Smooth muscle cell (in vitro differentiated cells): ENCODE measurements around the gene PCDHGB3. TPM values are rescaled to one million over a fixed set of nuclear protein-coding genes. Genes with fewer than 3 reads are reported as not detected.
"Not testable (repeated sequence)": the region's sequence is repeated elsewhere in the genome, so short reads cannot be mapped to it uniquely, and the experiment has no call there.

ENCODE experiments used
- DNase-seq: peaks from one replicate; lab custom pipeline; 2025; ENCODE audit not compliant: unreplicated experiment; lab: John Stamatoyannopoulos, UW
- H2AFZ ChIP-seq: fragments of 200-600 bp; sonication (generic); 2 replicates; pipeline ENCODE4 v1.6.0; 2016; ENCODE audit warnings: antibody characterized with exemption, low read depth, mild to moderate bottlenecking
- H3F3A ChIP-seq: fragments of 200-600 bp; sonication (generic); 2 replicates; pipeline ENCODE4 v1.6.0; 2017; ENCODE audit warnings: antibody characterized with exemption, low read depth
- H3K27ac ChIP-seq: fragments of 200-600 bp; sonication (generic); 2 replicates; pipeline ENCODE4 v1.5.1; 2016; ENCODE audit warnings: low read depth, mild to moderate bottlenecking
- H3K27me3 ChIP-seq: fragments of 200-600 bp; sonication (generic); 2 replicates; pipeline ENCODE4 v1.6.1; 2016; ENCODE audit warnings: low read depth, mild to moderate bottlenecking
- H3K36me3 ChIP-seq: fragments of 200-600 bp; sonication (generic); 2 replicates; pipeline ENCODE4 v1.5.1; 2016; ENCODE audit warnings: low read depth
- H3K4me1 ChIP-seq: fragments of 200-600 bp; sonication (generic); 2 replicates; pipeline ENCODE4 v1.5.1; 2016; ENCODE audit warnings: low read depth
- H3K4me2 ChIP-seq: fragments of 200-600 bp; sonication (generic); 2 replicates; pipeline ENCODE4 v1.6.0; 2016; ENCODE audit warnings: mild to moderate bottlenecking
- H3K4me3 ChIP-seq: fragments of 200-600 bp; sonication (generic); 2 replicates; pipeline ENCODE4 v1.5.1; 2016; ENCODE audit warnings: mild to moderate bottlenecking
- H3K79me2 ChIP-seq: fragments of 200-600 bp; sonication (generic); 2 replicates; pipeline ENCODE4 v1.6.0; 2016; ENCODE audit warnings: low read depth, mild to moderate bottlenecking
- H3K9ac ChIP-seq: fragments of 200-600 bp; sonication (generic); 2 replicates; pipeline ENCODE4 v1.6.0; 2016; ENCODE audit warnings: low read depth
- H3K9me3 ChIP-seq: fragments of 200-600 bp; sonication (generic); replicated peaks from 2 replicates; pipeline ENCODE4 v1.5.1; 2016; ENCODE audit warnings: low read depth
- H4K20me1 ChIP-seq: fragments of 200-600 bp; sonication (generic); 2 replicates; pipeline ENCODE4 v1.6.0; 2016; ENCODE audit warnings: low read depth
- CTCF ChIP-seq: fragments of 200-600 bp; sonication (generic); IDR thresholded peaks from 2 replicates; pipeline ENCODE4 v1.5.1; 2017; ENCODE audit warnings: borderline replicate concordance, mild to moderate bottlenecking, antibody characterized with exemption; ENCODE audit not compliant: insufficient read depth, poor library complexity, severe bottlenecking
- WGBS: methylation state at CpG from one replicate; pipeline ENCODE4 v1.1.7; 2016; ENCODE audit warnings: low lambda C conversion rate; 5-methylcytosine and 5-hydroxymethylcytosine counted together
- polyA plus RNA-seq: library from polyadenylated mRNA; unstranded; fragments of >200 nt; fragmentation: Nextera tagmentation; extraction: Ambion mirVana; gene quantifications from 2 replicates; pipeline ENCODE4 v1.2.1, GENCODE V29; 2016
- total RNA-seq: library from RNA; depleted of rRNA; stranded (reverse); fragments of >200 nt; gene quantifications from 2 replicates; pipeline ENCODE4 v1.2.3, GENCODE V29; 2014

Gene PCDHGB3
- total and polyA plus RNA-seq, 2 experiments from 2014 or later = not detected

- DNase-seq = no peak
- Histone ChIP-seq H3K27me3 (no peaks in the 10 kb centered on the region), H3K79me2 (no peaks in the 10 kb centered on the region), H3K27ac (no peak overlapping the region), H3K4me2 (no peak overlapping the region), H3K4me3 (no peak overlapping the region), H3K36me3 (no peaks in the 10 kb centered on the region), H3F3A (no peaks in the 10 kb centered on the region), H4K20me1 (no peaks in the 10 kb centered on the region), H3K4me1 (no peaks in the 10 kb centered on the region), H3K9ac (no peak overlapping the region), H2AFZ (no peak overlapping the region), H3K9me3 (peaks cover 16% of the 10 kb centered on the region)
- WGBS = 50% methylated on average over 1 of the region's 1 CpG
- no peak for TF ChIP-seq CTCF
Observed at GRCh38 chr5:141342773-141343172, 27.3 kb upstream of the PCDHGB3 start.

- no peak within 1 kb of the TSS for H3K9ac ChIP-seq
- no peak for TF ChIP-seq CTCF
- H3K4me3 ChIP-seq = no peak within 1 kb of the TSS
- DNase-seq = no peak
- H3K4me1 ChIP-seq = no peaks in the 10 kb centered on the region
- H2AFZ ChIP-seq = no peak within 1 kb of the TSS
- H3K27me3 ChIP-seq = no peaks in the 10 kb centered on the region
- no peaks in the 10 kb centered on the region for H3F3A ChIP-seq
- H3K4me2 ChIP-seq = no peak within 1 kb of the TSS
- no peaks in the 10 kb centered on the region for H3K36me3 ChIP-seq
- H3K9me3 ChIP-seq = peaks cover 12% of the 10 kb centered on the region
- WGBS = 79% methylated on average over 9 of the region's 9 CpGs
- no peaks in the 10 kb centered on the region for H3K79me2 ChIP-seq
- H4K20me1 ChIP-seq = no peaks in the 10 kb centered on the region
- H3K27ac ChIP-seq = no peak within 1 kb of the TSS
Observed at GRCh38 chr5:141343242-141343952, 26.6 kb upstream of the PCDHGB3 start, which contains the start of gene PCDHGA3. PCDHGA3 (plus strand) TSS chr5:141343829; CDS start chr5:141344034, 205 bp downstream.

- H3K9me3 ChIP-seq = peaks cover 8% of the 10 kb centered on the region
- 96% methylated on average over 31 of the region's 31 CpGs for WGBS
- no peak overlapping the region for H3K27ac ChIP-seq
- no peaks in the 10 kb centered on the region for H3F3A ChIP-seq
- H3K4me2 ChIP-seq = no peak overlapping the region
- DNase-seq = no peak
- no peak overlapping the region for H3K4me3 ChIP-seq
- H4K20me1 ChIP-seq = no peaks in the 10 kb centered on the region
- no peak overlapping the region for H3K9ac ChIP-seq
- no peaks in the 10 kb centered on the region for H3K27me3 ChIP-seq
- H3K36me3 ChIP-seq = no peaks in the 10 kb centered on the region
- H3K4me1 ChIP-seq = no peaks in the 10 kb centered on the region
- H2AFZ ChIP-seq = no peak overlapping the region
- TF ChIP-seq CTCF = no peak
- H3K79me2 ChIP-seq = no peaks in the 10 kb centered on the region
Observed at GRCh38 chr5:141343953-141344463, 26.0 kb upstream of the PCDHGB3 start.

- H3K9me3 ChIP-seq = peaks cover 8% of the 10 kb centered on the region
- H3K79me2 ChIP-seq = no peaks in the 10 kb centered on the region
- no peak overlapping the region for H3K9ac ChIP-seq
- no peaks in the 10 kb centered on the region for H3F3A ChIP-seq
- no peak overlapping the region for H3K27ac ChIP-seq
- DNase-seq = no peak
- no peak overlapping the region for H2AFZ ChIP-seq
- TF ChIP-seq CTCF = no peak
- H3K27me3 ChIP-seq = no peaks in the 10 kb centered on the region
- no peak overlapping the region for H3K4me2 ChIP-seq
- no peak overlapping the region for H3K4me3 ChIP-seq
- H4K20me1 ChIP-seq = no peaks in the 10 kb centered on the region
- no peaks in the 10 kb centered on the region for H3K36me3 ChIP-seq
- no peaks in the 10 kb centered on the region for H3K4me1 ChIP-seq
- 96% methylated on average over 20 of the region's 20 CpGs for WGBS
Observed at GRCh38 chr5:141345327-141345726, 24.7 kb upstream of the PCDHGB3 start.

- not testable (repeated sequence) for H3K27me3 ChIP-seq, H3K36me3 ChIP-seq, H3K79me2 ChIP-seq, H3K4me3 ChIP-seq, DNase-seq, H2AFZ ChIP-seq, H3K4me2 ChIP-seq, H3K4me1 ChIP-seq, H3F3A ChIP-seq, H3K9ac ChIP-seq, H3K9me3 ChIP-seq, H3K27ac ChIP-seq, H4K20me1 ChIP-seq
- 94% methylated on average over 22 of the region's 35 CpGs for WGBS
Observed at GRCh38 chr5:141346017-141346416, 24.0 kb upstream of the PCDHGB3 start.
